PC-9 (cell line): ENCODE data around the gene OPN3.

Experiments used
- CTCF ChIP-seq: fragments of 200-600 bp; sonication (generic); conservative IDR thresholded peaks from 2 replicates; pipeline ENCODE4 v1.6.1; 2017; ENCODE audit warnings: mixed run types, antibody characterized with exemption, mild to moderate bottlenecking, moderate library complexity
- EZH2 ChIP-seq: fragments of 200-600 bp; sonication (generic); IDR thresholded peaks from 2 replicates; pipeline ENCODE4 v1.8.0; 2017; ENCODE audit warnings: antibody characterized with exemption, low read depth

DNA sequence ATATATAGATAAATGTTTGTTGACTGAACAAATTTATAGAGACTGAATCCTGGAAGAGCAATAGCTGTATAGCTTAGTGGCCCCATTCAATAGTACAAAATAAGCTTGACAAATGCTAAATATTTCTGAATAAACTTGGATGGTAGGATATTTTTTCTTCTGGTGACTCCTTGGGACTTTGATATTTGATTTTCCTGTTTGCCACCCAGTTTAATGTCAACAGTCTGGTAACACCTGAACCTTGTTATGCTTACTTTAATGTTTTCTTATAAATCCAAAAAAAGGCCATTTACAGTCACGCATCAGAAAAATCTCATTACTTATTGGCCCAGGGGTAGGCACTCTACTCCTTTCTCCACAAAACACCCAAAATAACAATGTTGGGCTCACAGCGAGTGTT is 42.8 kb upstream of the OPN3 start:
- TF ChIP-seq CTCF (no peak), EZH2 (no peak)
